ENCODE data around the gene WDR54.
A peak's percentile ranks its signal among the peaks of the same experiment; 100 is the strongest.
"Not testable (repeated sequence)": the region's sequence is repeated elsewhere in the genome, so short reads cannot be mapped to it uniquely, and the experiment has no call there.

The WDR54 gene

GRCh38 chr2:74464406-74464805, 42.9 kb downstream of the WDR54 start:
- H3K4me3 ChIP-seq (ENCODE audit: control insufficient read depth, low read depth, low read length), result peak overlapping the region; percentile 81
- no peak for DNase-seq (ENCODE audit: low read depth)
- no peak for TF ChIP-seq CTCF (conservative IDR thresholded peaks at IDR 0.05; ENCODE audit: control insufficient read depth, insufficient read depth, low read depth, low read length)

GRCh38 chr2:74470742-74471141, 49.2 kb downstream of the WDR54 start:
- DNase-seq (ENCODE audit: low read depth), result not testable (repeated sequence)

GRCh38 chr2:74471332-74472065, 50.0 kb downstream of the WDR54 start:
- peak overlapping the region; percentile 71 for H3K4me3 ChIP-seq (ENCODE audit: control insufficient read depth, low read depth, low read length)
- DNase-seq (ENCODE audit: low read depth), result no peak
- no peak for TF ChIP-seq CTCF (conservative IDR thresholded peaks at IDR 0.05; ENCODE audit: control insufficient read depth, insufficient read depth, low read depth, low read length)

More at GRCh38 chr2:74470742-74471141, 49.2 kb downstream of the WDR54 start:
- not testable (repeated sequence) for H3K4me3 ChIP-seq (ENCODE audit: control insufficient read depth, low read depth, low read length)

GRCh38 chr2:74472086-74472944, 50.8 kb downstream of the WDR54 start, which contains the start of gene MRPL53:
Gene MRPL53, minus strand, starts transcription at chr2:74472680. Its CDS starts 20 bp downstream, at chr2:74472660.
- peak within 1 kb of the TSS; percentile 71 for H3K4me3 ChIP-seq (ENCODE audit: control insufficient read depth, low read depth, low read length)
- no peak for TF ChIP-seq CTCF (conservative IDR thresholded peaks at IDR 0.05; ENCODE audit: control insufficient read depth, insufficient read depth, low read depth, low read length)
- peak; percentile 93 for DNase-seq (ENCODE audit: low read depth)

GRCh38 chr2:74472945-74473258, 51.4 kb downstream of the WDR54 start:
- TF ChIP-seq CTCF (conservative IDR thresholded peaks at IDR 0.05; ENCODE audit: control insufficient read depth, insufficient read depth, low read depth, low read length), result no peak

GRCh38 chr2:74474481-74474880, 53.0 kb downstream of the WDR54 start:
- TF ChIP-seq CTCF (conservative IDR thresholded peaks at IDR 0.05; ENCODE audit: control insufficient read depth, insufficient read depth, low read depth, low read length), result no peak
- no peak overlapping the region for H3K4me3 ChIP-seq (ENCODE audit: control insufficient read depth, low read depth, low read length)
- no peak for DNase-seq (ENCODE audit: low read depth)

More at GRCh38 chr2:74472945-74473258, 51.4 kb downstream of the WDR54 start:
- peak overlapping the region; percentile 71 for H3K4me3 ChIP-seq (ENCODE audit: control insufficient read depth, low read depth, low read length)
- DNase-seq (ENCODE audit: low read depth), result no peak

GRCh38 chr2:74474899-74475298, 53.4 kb downstream of the WDR54 start:
- H3K4me3 ChIP-seq (ENCODE audit: control insufficient read depth, low read depth, low read length), result no peak overlapping the region
- TF ChIP-seq CTCF (conservative IDR thresholded peaks at IDR 0.05; ENCODE audit: control insufficient read depth, insufficient read depth, low read depth, low read length), result peak; percentile 33
- DNase-seq (ENCODE audit: low read depth), result no peak
